GM21360 (cell line): ENCODE results near the gene PCDH10.

Source experiments
- ATAC-seq: cut with Tn5 transposase; IDR thresholded peaks from one replicate; pipeline ENCODE4 v1.9.1; 2021; ENCODE audit warnings: mild to moderate bottlenecking, moderate library complexity; ENCODE audit not compliant: unreplicated experiment

Gene PCDH10

GRCh38 chr4:133150486-133151340, 1.6 kb downstream of the PCDH10 start:
- ATAC-seq = no peak

GRCh38 chr4:133151341-133151690, 2.2 kb downstream of the PCDH10 start:
- ATAC-seq = no peak

GRCh38 chr4:133151691-133152329, 2.7 kb downstream of the PCDH10 start:
- no peak for ATAC-seq

GRCh38 chr4:133152330-133152821, 3.3 kb downstream of the PCDH10 start:
- ATAC-seq = no peak

GRCh38 chr4:133152831-133153481, 3.9 kb downstream of the PCDH10 start:
- ATAC-seq = no peak

- no peak for ATAC-seq
Observed at GRCh38 chr4:133154725-133155124, 5.6 kb downstream of the PCDH10 start.

GRCh38 chr4:133156096-133156495, 7.0 kb downstream of the PCDH10 start:
- no peak for ATAC-seq

- ATAC-seq = no peak
Observed at GRCh38 chr4:133156556-133156955, 7.5 kb downstream of the PCDH10 start.

- no peak for ATAC-seq
Observed at GRCh38 chr4:133157460-133158160, 8.5 kb downstream of the PCDH10 start.

- ATAC-seq = no peak
Observed at GRCh38 chr4:133160853-133161252, 11.8 kb downstream of the PCDH10 start.

GRCh38 chr4:133161570-133162295, 12.6 kb downstream of the PCDH10 start:
- ATAC-seq = no peak

- no peak for ATAC-seq
Observed at GRCh38 chr4:133162941-133163340, 13.8 kb downstream of the PCDH10 start.

- ATAC-seq = no peak
Observed at GRCh38 chr4:133178956-133179355, 29.9 kb downstream of the PCDH10 start.

- ATAC-seq = no peak
Observed at GRCh38 chr4:133186210-133186609, 37.1 kb downstream of the PCDH10 start.

GRCh38 chr4:133186845-133187244, 37.8 kb downstream of the PCDH10 start:
- no peak for ATAC-seq

GRCh38 chr4:133188433-133189146, 39.5 kb downstream of the PCDH10 start:
- no peak for ATAC-seq

GRCh38 chr4:133189147-133189517, 40.0 kb downstream of the PCDH10 start:
- ATAC-seq = no peak

GRCh38 chr4:133190098-133190497, 41.0 kb downstream of the PCDH10 start:
- ATAC-seq = no peak

GRCh38 chr4:133208694-133209285, 59.7 kb downstream of the PCDH10 start:
- no peak for ATAC-seq
